GM21717 (cell line): ENCODE measurements around the gene ST8SIA6.
"Not testable (repeated sequence)": the region's sequence is repeated elsewhere in the genome, so short reads cannot be mapped to it uniquely, and the experiment has no call there.

Source experiments
- ATAC-seq: cut with Tn5 transposase; IDR thresholded peaks from one replicate; pipeline ENCODE4 v1.9.1; 2021; ENCODE audit warnings: mild to moderate bottlenecking, moderate library complexity; ENCODE audit not compliant: unreplicated experiment

The ST8SIA6 gene

DNA sequence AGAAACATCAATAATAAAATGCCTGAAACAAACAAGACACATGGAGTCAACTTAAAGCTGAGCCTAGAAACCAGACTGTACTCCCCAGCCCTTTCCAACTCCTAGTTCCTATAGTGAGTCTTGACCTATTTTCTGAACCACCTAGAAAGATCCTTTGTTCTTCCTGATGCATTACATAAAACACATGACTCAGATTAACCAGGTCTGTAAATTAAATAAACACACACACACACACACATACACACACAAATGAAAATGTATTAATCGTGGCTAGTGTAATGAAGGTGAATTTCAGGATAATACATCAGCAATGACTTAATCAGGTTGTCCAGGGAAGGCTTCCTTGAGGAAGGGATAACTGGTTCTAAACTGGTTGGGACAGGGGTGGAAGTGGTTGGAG, 104.7 kb downstream of the ST8SIA6 start:
- ATAC-seq = no peak

DNA sequence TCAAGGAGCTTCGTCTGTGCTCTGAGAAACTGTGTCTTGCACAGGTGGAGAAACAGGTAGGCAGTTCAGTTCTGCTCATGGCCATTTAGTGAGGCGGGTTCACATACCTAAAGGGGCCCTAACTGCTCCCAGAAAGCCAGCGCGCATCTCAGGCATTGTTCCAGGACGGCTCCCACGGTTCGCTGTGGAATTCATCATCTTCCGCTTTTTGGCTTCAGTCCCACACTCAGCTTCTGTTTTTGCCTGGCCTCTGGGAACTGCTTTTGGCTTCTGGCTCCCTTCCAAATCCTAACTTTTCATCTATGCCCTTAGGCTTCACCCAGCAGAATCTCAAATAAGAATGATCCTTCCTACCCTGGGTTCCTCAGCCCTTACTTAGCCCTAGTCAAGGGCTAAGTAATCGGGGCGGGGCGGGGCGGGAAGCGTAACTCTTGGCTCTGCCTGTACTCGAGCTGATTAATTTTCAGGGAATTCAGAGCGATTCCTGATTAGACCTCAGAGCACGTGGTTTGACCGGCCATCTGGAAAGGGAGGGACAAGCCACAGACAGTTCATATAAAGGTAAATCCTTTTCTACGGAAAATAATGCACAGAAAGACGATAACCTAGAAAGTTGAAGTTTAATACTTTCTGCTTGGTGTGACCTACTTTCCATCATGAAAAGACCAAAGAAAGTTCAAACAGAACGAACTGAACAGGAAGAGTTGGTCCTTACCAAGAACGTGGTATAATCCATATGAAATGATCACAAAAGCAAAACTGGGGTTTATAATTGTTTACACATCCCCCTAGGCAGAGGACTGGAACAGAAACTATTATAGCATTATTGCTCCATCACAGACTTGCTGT, 105.7 kb downstream of the ST8SIA6 start:
- no peak for ATAC-seq

DNA sequence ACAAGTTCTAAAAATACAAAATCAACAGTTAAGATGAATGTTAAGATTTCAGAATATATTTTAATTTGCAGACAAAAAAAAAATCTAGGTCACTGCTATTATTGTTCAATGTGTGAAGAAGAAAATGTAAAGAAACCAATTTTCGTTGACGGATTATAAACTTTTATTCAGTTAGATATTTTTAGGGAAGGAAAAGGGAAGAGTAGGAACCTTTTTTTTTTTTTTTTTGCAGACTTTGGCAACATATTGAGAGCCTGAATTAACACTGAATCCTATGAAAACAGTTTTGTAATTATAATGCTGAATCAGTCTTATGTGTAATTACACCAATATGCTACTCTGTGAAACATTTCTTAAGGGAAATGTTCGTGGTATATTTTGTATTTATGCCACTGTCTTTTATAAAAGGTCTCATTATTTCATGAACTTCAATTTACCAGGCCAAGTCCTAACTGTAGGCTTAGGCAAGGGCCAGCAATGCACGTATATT, 106.3 kb downstream of the ST8SIA6 start:
- ATAC-seq = no peak

DNA sequence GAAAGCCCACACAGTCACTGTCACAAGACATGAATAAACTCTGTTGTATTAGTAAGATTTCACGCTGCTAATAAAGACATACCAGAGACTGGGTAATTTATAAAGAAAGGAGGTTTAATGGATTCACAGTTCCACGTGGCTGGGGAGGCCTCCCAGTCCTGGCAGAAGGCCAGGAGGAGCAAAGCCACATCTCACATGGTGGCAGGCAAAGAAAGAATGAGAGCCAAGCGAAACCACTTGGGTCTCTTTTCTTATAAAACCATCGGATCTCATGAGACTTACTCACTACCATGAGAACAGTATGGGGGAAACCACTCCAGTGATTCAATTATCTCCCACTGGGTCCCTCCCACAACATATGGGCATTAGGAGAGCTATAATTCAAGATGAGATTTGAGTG, 110.2 kb downstream of the ST8SIA6 start:
- ATAC-seq = no peak

DNA sequence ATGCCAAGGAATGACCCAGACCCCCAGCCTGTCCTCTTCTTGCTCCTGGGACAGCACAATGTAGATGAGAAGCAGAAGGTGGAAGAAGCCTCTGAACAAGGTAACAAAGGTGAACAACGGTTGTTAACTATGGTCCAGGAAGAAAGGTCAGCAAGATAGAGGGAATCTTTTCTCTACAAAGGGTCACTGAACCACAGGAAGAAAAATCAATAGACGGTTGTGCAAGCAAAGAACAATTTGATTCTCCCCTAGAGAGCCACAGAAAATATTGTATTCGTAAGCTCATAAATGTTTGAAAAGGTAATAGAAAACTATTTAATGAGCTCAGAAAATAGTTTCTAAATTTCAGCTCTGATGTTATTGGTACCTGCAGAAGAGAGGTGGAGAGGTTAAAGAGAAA, 111.3 kb downstream of the ST8SIA6 start:
- ATAC-seq = no peak

DNA sequence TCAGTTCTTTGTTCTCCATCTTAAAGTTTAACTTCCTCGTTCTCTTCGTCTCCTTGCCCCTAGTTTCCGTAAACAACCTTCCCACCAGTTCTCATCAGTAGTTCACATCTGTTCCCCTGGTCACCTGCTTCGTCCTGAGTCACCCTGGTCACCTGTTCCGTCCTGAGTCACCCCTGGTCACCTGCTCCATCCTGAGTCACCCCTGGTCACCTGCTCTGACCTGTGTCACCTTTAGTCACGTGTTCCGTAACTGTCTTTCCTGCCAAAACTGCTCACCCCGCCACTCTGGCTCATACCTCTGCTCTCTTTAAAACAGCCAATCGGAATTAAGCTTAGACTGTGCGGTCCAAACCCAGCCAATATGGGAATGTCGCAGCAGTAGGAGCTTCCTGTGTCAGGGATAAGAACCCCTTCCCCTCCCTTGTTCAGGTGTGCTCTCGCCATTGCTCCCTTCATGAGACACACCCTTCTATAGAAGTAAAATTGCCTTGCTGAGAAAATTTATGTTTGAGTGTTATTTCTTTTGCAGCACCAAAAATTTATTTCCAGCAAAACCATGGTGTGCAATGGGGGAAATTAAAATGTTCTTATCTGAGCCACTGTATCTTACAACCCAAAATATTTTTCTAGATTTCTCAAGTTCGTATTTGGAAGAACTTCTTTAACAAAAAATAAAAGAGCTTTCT, 114.1 kb downstream of the ST8SIA6 start:
- no peak for ATAC-seq

DNA sequence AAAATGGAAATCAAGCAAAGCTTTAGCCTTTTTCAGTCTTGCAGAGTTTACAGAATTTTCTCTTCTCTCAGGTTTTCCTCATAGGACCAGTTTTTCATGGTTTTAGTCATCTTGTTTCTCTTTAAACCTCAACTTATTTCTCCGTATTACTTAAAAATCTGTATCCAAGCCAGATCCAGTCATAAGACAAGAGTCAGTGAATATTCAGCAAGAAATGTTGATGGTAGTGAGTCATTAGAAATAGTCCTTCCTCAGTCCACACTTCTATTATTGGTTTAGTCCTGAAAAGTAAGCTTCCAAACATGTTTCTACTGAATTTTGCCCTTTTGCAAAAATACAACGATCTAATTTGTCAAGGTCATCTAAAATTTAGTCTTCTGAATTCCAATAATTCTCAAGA, 119.3 kb downstream of the ST8SIA6 start:
- no peak for ATAC-seq

DNA sequence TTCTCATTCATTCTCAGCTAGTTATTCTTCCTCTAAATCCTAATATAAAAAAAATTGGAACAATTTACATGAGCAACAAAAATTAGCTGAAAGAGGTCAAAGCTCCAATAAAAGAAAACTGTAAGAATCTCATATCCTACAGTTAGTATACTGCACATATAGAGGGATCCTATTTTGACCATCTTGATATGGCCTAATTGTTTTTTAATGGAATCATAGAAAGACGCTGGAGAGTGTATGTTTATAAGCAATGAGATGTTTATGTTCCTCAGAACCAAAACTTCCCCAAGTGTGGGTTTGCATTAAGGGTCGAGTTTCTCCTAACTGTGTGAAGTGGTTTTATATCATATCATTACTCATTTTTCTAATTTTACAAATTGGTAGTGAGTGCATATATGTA, 123.9 kb downstream of the ST8SIA6 start:
- ATAC-seq = no peak

DNA sequence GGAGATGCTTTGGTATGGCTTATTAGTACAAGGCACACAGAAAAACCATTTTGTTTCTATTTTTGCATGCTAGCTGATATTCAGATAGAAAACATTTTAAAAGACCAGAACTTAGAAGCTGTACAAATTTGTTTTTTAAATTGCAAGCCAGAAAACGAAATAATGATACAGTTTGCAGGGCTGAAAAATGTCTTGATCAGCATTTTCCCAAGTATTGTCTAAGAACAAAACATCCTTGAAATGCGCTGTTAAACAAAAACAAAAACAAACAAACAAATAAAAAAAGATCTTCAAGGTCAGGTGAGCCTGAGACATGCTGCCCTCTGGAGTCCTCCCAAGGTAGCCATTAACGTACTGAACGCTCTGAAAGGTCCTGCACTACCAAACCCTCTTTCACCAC, 128.0 kb downstream of the ST8SIA6 start:
- ATAC-seq = no peak

DNA sequence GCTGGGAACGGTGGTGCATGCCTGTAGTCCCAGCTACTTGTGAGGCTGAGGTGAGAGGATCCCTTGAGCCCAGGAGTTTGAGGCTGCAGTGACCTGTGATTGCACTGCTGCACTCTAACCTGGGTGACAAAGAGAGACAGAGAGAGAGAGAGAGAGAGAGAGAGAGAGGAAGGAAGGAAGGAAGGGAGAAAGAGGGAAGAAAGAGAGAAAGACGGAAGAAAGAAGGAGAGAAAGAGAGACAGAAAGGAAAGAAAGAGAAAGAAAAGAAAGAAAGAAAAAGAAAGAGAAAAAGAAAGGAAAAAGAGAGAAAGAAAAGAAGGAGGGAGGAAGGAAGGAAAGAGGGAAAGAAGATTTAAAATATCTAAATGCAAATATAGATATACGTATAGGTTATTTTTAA, 132.4 kb downstream of the ST8SIA6 start:
- ATAC-seq = not testable (repeated sequence)

DNA sequence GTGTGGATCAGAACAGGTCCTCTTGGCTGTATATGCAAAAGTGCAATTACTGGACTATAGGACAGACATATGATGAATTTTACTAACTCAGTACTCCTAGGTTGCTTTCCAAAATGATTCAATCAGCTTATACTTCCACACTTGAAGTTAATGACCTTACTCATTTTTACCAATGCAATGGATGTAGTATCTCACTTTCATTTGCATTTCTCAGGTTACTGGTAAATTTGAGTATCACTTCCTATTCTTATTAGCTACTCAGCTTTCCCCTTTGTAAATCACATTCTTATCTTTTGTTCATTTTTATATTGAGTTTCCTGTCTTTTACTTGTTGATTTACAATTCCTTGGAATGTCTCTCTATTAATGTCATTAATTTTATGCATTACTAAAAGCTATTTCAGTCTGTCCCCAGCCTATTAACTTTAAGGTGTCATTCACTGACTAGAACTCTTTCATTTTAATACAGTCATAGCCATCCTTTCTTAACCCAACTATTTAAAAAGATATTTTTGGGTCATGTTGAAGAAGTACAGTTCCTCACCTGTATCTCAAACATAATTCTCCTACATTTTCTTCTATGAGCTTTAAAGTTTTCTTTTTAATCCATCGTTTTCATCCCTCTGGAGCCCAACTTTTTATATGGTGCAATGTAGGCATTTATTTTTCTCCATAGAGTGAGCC, 137.8 kb downstream of the ST8SIA6 start:
- no peak for ATAC-seq

DNA sequence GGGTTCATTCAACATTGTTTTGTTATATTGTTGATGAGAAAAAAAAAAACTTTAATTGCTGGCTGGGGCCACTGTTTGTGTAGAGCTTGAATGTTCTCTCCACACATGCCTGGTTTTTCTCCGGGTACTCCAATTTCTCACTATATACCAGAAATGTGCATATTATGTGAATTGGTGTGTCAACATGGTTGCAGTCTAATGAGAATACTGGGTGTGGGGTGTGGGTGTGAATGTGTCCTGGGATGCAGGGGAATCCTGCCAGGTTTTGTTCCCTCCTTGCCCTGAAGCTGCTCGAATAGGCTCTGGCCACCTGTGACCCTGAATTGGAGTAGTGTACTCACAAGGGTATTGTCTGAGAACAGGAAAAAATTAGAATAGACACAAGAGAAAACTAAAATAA, 145.0 kb downstream of the ST8SIA6 start:
- no peak for ATAC-seq

DNA sequence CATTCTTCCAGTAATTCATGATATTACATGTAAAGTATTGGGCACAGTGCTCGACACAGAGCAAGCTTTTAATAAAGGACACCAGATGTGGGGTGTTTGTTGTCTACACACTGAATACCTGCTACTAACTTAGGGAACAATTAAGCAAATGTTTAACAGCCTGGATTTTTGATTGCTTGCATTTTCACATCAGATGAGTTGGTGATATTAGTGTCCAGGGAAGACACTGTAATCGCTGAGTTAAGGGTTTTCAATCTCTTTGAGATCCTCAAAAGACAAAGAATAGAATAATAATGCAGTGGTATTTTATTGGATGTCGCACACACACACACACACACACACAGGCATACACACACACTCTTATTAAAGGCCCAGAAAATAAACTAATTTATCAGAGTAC, 147.3 kb downstream of the ST8SIA6 start:
- ATAC-seq = no peak

DNA sequence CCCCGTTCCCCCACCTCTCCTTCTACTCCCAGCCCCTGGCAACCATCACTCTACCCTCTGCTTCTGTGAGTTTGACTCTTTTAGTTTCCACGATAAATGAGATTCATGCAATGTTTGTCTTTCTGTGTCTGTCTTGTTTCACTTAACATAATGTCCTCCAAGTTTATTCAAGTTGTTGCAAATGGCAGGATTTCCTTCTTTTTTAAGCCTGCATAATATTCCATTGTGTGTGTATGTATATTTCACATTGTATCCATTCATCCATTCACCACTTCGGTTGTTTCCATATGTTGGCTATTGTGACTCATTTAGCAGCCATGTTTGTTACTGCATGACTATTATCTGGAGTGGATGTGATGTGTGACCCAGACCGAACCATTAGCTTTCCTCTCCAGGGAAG, 162.0 kb downstream of the ST8SIA6 start:
- ATAC-seq = no peak

DNA sequence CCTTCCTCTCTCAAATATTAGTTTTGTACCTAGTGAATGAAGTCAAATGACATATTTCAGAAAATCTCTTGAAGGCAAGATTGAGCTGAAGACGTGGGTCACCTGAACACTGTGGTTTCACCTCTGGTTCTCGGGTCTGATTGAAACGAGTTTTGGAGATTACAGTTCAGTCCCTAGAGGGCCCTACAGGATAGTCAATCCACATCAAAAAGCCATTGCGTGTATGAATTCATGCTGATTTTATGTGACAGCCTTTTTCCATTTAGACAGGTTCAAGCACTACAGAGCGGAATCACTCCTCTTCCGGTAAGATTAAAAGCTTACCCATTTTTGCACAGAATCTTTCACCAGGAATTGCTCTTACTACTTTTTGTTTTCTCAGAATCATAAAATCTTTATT, 164.2 kb downstream of the ST8SIA6 start:
- ATAC-seq = no peak

DNA sequence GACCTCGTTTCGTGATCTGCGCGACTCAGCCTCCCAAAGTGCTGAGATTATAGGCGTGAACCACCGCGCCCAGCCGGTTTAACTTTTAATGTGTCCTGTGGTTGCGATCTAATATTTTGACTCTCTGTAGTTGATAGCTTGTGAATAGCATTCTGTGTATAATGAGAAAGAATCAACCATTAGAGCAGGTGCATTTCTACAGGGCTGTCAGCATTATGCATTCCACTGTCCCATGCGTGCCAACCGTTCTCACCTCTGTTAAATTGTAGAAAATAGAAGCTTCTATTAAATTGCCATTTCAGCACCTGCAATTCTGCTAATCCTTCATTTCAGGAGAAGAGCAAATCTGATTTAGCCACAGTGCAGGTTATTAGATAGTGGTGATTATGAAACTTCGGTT, 164.6 kb downstream of the ST8SIA6 start:
- ATAC-seq = no peak

DNA sequence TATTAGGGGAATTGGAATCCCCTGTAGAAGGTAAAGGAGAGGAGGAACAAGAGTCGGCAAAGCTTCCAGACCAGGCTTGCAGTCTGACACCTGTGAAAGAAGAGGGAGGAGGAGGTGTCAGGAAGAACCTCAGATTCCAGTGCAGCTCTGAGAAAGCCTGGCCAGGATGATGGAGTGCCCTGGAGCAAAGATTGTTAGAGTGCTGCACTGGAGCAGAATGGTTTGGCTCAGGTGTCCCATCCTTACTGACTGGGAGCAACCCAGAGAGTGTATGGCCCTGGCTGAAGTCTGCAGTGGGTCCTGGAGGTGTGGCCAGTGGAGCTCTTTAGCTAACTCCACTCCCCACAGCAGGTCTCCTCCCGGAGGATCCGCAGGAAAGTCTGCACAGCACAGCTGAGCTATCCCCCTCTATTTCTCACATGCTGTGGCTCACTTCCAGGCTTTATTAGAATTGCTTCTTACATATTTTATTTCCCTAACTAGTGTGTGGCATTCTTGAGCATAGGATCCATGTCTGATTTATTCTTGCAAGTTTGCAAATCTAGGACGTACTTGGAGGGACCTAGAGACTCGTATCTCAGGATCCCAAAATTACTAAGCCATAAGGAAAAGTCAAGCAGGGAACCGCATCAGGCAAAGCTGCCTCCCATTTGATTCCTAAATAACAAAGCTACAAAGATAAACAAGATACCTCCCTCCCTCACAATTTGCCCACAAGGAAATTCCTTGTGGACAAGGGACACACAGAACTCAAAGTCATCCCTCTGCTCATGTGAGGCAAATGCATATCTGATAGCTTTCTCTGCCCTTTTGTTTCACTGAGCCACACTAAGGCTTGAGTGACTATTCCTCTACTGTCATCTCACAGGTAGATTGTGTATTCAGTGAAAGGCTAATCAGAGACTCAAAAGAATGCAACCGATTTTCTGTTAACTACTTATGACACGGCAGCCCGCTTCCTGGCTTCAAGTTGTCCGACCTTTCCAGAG, 167.5 kb downstream of the ST8SIA6 start:
- no peak for ATAC-seq

DNA sequence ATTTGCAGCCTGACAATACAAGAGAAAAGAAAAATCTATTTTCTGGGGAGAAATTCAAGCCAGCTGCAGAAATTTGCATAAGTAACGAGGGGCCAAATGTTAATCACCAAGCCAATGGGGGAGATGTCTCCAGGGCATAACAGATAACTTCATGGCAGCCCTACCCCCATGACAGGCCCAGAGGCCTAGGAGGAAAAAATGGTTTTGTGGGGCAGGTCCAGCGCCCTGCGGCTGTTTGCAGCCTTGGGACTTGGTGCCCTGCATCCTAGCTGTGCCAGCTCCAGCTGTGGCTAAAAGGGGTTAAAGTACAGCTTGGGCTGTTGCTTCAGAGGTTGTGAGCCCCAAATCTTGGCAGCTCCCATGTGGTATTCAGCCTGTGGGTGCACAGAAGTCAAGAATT, 172.1 kb downstream of the ST8SIA6 start:
- no peak for ATAC-seq

DNA sequence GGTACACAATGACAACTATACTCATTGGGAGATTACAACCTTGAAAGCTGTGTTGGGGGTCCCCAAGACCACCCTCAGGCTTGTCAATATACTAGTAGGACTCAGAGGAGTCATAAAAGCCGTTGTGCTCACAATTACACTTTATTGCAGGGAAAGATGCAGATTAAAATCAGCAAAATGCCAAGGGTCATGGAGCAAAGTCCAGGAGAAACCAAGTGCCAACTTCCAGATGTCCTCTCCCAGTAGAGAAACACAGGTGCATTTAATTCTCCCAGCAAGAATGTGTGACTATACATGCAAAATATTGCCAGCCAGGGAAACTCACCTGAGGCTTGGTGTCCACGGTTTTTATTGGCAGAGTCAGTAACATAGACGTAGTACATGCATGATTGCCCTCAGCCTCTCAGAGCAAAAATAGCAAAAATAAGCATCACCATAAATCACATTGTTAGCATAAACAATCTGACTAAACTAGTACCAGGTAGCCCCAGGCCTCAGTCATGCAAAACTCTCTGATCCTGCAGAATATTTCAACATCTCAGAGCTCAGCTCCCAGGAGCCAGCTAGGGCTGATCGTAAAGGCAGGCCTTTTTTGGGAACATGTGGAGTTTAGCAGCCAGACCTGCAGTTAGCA, 175.7 kb downstream of the ST8SIA6 start:
- ATAC-seq = no peak

DNA sequence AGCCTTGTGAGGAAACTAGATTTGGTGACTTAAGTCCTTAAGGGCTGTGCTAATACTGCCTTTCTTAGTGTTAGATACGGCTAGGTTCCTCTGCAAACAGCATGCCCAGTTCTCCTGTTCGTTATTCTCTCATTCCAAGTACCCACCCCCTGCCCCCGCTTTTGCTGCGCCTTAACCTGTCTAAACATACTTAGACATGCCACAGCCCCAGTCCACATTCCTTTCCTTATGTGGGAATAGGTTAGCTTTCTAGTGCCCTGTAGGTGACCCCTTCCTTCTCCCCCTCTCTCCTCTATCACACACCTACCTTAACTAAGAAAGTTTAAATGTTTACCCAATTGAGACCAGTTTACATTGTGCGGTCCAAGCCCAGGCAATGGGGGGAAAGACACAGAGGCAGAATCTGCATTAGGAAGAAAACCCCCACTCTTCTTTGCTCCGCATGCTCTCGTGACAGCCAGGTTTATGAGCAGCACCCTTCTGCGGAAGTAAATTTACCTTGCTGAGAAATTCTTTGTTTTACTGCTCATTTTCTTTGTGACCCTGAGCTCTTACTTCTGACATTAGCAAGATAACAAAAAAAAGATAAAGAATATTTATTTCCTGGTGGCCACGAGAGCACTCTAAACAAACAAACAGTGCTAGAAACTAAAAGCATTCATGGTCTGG, 177.5 kb downstream of the ST8SIA6 start:
- ATAC-seq = no peak
